Measurements from ENCODE around the gene C10orf90. TPM values are rescaled to one million over a fixed set of nuclear protein-coding genes. Genes with fewer than 3 reads are reported as not detected.

C10orf90 gene
- total and polyA plus RNA-seq, 12 donors = 0.04 to 0.36 TPM; not detected in 10

GRCh38 chr10:126479280-126479895 lies 191.1 kb downstream of the C10orf90 start:
- Histone ChIP-seq H3K4me1 (peaks cover 0 to 11% (median 0%) of the 10 kb centered on the region in 9 donors), H3K4me3 (no peak overlapping the region), H3K27me3 (peaks cover 0 to 12% (median 8%) of the 10 kb centered on the region in 7 donors), H3K36me3 (no peaks in the 10 kb centered on the region), H3K27ac (no peak overlapping the region), H3K9me3 (no peaks in the 10 kb centered on the region)
- intact Hi-C loops (cut with DNase I) = no loop called here
- 90 to 91% methylated on average over 7 of the region's 7 CpGs for WGBS, 2 donors
- DNase-seq = no peak
- no peak for TF ChIP-seq CTCF (IDR thresholded peaks at IDR 0.05)
- no peak for ATAC-seq

GRCh38 chr10:126478546-126478945 lies 191.9 kb downstream of the C10orf90 start:
- TF ChIP-seq CTCF (IDR thresholded peaks at IDR 0.05) = no peak
- no peak overlapping the region for H3K27ac ChIP-seq
- 42 to 58% methylated on average over 6 of the region's 6 CpGs for WGBS, 2 donors
- no peaks in the 10 kb centered on the region for H3K9me3 ChIP-seq
- no peak for ATAC-seq
- H3K4me1 ChIP-seq = peaks cover 0 to 11% (median 0%) of the 10 kb centered on the region in 9 donors
- H3K36me3 ChIP-seq = no peaks in the 10 kb centered on the region
- intact Hi-C loops (cut with DNase I) = no loop called here
- no peak for DNase-seq
- no peak overlapping the region for H3K4me3 ChIP-seq
- H3K27me3 ChIP-seq = peaks cover 0 to 13% (median 8%) of the 10 kb centered on the region in 7 donors

GRCh38 chr10:126476246-126476645 lies 194.2 kb downstream of the C10orf90 start:
- Histone ChIP-seq H3K4me1 (peaks cover 0 to 11% (median 0%) of the 10 kb centered on the region in 9 donors), H3K9me3 (peaks cover 0 to 4% (median 0%) of the 10 kb centered on the region in 11 donors), H3K27ac (no peak overlapping the region), H3K36me3 (no peaks in the 10 kb centered on the region), H3K27me3 (peaks cover 0 to 26% (median 11%) of the 10 kb centered on the region in 7 donors), H3K4me3 (no peak overlapping the region)
- WGBS, 2 donors = 31 to 33% methylated on average over 11 of the region's 11 CpGs
- TF ChIP-seq CTCF (IDR thresholded peaks at IDR 0.05) = peak in 5 of 9 donors; percentile 5 to 45 (median 34)
- intact Hi-C loops (cut with DNase I) = no loop called here
- peak in 1 of 2 donors; percentile 40 for DNase-seq
- peak in 7 of 8 donors; percentile 42 to 92 (median 73) for ATAC-seq

GRCh38 chr10:126475074-126475691 lies 195.3 kb downstream of the C10orf90 start:
- no peaks in the 10 kb centered on the region for H3K36me3 ChIP-seq
- H3K9me3 ChIP-seq = peaks cover 0 to 4% (median 0%) of the 10 kb centered on the region in 11 donors
- no peak overlapping the region for H3K4me3 ChIP-seq
- no peak overlapping the region for H3K27ac ChIP-seq
- DNase-seq = no peak
- no peak for ATAC-seq
- TF ChIP-seq CTCF (IDR thresholded peaks at IDR 0.05) = no peak
- H3K4me1 ChIP-seq = peaks cover 0 to 11% (median 0%) of the 10 kb centered on the region in 9 donors
- intact Hi-C loops (cut with DNase I) = no loop called here
- 89% methylated on average over 6 of the region's 6 CpGs for WGBS, 2 donors
- peaks cover 0 to 32% (median 16%) of the 10 kb centered on the region in 7 donors for H3K27me3 ChIP-seq

All from heart right ventricle (tissue), 16 donors.